ENCODE results near the gene BEST4. TPM values are rescaled to one million over a fixed set of nuclear protein-coding genes. Genes with fewer than 3 reads are reported as not detected.
A peak's percentile ranks its signal among the peaks of the same experiment; 100 is the strongest.
"Not testable (repeated sequence)": the region's sequence is repeated elsewhere in the genome, so short reads cannot be mapped to it uniquely, and the experiment has no call there.

The BEST4 gene
- total RNA-seq, 5 donors from 2014 or later (not counting 1 experiment from before 2014, with no cell fraction given) = 0.75 to 2.4 (median 1.6) TPM

DNA sequence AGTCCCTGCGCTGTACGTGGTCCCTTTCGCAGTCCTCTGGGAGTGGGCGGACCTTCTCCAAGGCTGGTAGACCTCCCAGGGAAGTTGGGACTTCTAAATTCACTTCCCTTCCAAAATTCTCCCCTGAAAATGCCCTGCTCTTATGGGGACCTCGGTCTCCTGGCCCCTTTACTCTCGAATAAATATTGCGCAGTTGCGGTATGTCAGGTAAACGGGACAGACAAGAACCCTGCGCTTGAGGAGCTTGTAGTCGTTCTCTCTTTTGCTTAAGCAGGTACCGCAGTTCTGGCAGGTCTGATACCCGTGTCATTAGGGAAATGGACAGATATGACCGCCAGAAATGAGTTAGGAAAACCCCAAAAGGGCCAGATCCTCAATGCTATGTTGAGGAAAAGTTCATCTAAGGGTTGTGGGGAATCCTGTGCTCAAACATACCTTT is 47.8 kb downstream of the BEST4 start:
- Mint-ChIP-seq H3K4me1 (peaks cover 17 to 18% (median 17%) of the 10 kb centered on the region in 3 donors), H3K36me3 (no peaks in the 10 kb centered on the region), H3K27me3 (no peaks in the 10 kb centered on the region), H3K27ac (peak overlapping the region in 1 of 2 donors; percentile 96), H3K9me3 (no peaks in the 10 kb centered on the region), H3K4me3 (peak overlapping the region; percentile 87 to 91 (median 90))
- Histone ChIP-seq H3K27me3 (replicated peaks in 1 of 2; ENCODE audit: control insufficient read depth in 2 of 2, extremely low read depth in 1 of 2, insufficient read depth in 2 of 2, low read length in 1 of 2) (peaks cover 0 to 6% of the 10 kb centered on the region in 2 experiments), H3K4me1 (ENCODE audit: control insufficient read depth in 1 of 2, extremely low read depth in 1 of 2, insufficient read depth in 2 of 2, low read length in 2 of 2) (peaks cover 5 to 13% of the 10 kb centered on the region in 2 experiments), H3K36me3 (ENCODE audit: control insufficient read depth in 2 of 2, extremely low read depth in 1 of 2, insufficient read depth in 1 of 2, low read length in 1 of 2) (no peaks in the 10 kb centered on the region), H3K9me3 (no peaks in the 10 kb centered on the region), H3K27ac (ENCODE audit: low read length) (peak overlapping the region; percentile 84), H3K4me3 (ENCODE audit: control insufficient read depth in 1 of 2, extremely low read depth in 1 of 2, low read length in 1 of 2) (peak overlapping the region; percentile 79 to 86)
- POLR2A ChIA-PET = interaction anchor here (0.7 kb wide), 2 partner anchors 18 to 69 kb away, joined by 5 to 7 read pairs; no protein-coding TSS in a partner anchor
- CTCF ChIA-PET = interaction anchor here (0.7 to 1.2 kb wide), 3 partner anchors 9 to 18 kb away, joined by 3 read pairs; partner anchors contain the start of gene RNU5D-1 (in 1 of the 2)
- WGBS (ENCODE audit: insufficient coverage) = 4% methylated on average over 11 of the region's 14 CpGs
- ATAC-seq (replicated peaks in 1 of 4) = peak in 1 of 4 experiments; percentile 2
- DNase-seq = no peak

DNA sequence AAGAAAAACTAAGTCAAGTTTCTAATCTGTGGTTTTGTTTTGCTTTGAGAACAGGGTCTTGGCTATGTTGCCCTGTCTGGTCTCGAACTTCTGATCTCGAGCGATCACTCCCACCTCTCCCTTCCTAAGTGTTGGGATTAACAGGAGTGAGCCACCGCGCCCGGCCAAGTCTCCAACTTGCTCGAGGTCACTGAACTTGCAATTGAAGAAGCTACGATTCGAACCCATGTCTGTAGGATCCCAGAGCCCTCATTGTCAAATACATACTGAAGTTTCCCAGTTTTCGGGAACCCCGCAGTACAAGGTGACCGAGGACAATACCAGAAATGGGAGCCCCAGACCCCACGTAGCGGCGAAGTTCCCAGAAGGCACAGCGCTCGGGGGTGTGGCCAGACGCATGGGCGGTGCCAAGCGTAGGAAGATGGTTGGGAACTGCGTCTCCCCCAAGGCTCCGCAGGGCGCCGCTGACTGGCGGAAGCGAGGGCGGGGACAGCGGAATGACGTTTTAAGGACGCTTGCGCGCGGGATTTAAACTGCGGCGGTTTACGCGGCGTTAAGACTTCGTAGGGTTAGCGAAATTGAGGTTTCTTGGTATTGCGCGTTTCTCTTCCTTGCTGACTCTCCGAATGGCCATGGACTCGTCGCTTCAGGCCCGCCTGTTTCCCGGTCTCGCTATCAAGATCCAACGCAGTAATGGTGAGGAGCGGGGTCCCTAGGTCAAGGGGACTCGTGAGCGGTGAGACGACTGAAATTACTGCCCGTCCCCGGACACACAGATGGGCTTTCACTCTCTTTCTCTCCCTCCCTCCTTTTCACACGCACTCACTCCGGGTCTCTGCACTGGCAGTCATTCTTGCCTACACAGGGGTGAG is 48.4 kb downstream of the BEST4 start, which contains the start of gene KIF2C:
KIF2C (plus strand) TSS at position 531 of the 872 bp plus-strand sequence; CDS start at position 627, 96 bp downstream.
- H3K4me3 Mint-ChIP-seq = peak within 1 kb of the TSS; percentile 87 to 91 (median 90)
- no peaks in the 10 kb centered on the region for H3K9me3 Mint-ChIP-seq
- peaks cover 5 to 13% of the 10 kb centered on the region in 2 experiments for H3K4me1 ChIP-seq (ENCODE audit: control insufficient read depth in 1 of 2, extremely low read depth in 1 of 2, insufficient read depth in 2 of 2, low read length in 2 of 2)
- no peaks in the 10 kb centered on the region for H3K36me3 Mint-ChIP-seq
- peaks cover 0 to 6% of the 10 kb centered on the region in 2 experiments for H3K27me3 ChIP-seq (replicated peaks in 1 of 2; ENCODE audit: control insufficient read depth in 2 of 2, extremely low read depth in 1 of 2, insufficient read depth in 2 of 2, low read length in 1 of 2)
- no peaks in the 10 kb centered on the region for H3K9me3 ChIP-seq
- H3K27me3 Mint-ChIP-seq = no peaks in the 10 kb centered on the region
- DNase-seq = peak; percentile 91 to 98 (median 94)
- ChIA-PET POLR2A (interaction anchor here in 1 of 2 donors (0.5 to 0.7 kb wide), 2 partner anchors 564 to 845 kb away, joined by 5 to 7 read pairs; no protein-coding TSS in a partner anchor), CTCF (interaction anchor here (0.5 to 1.4 kb wide), 3 partner anchors 8 to 564 kb away, joined by 3 to 10 read pairs (median 3); partner anchors contain the start of gene RNU5D-1 (in 1 of the 2))
- H3K4me1 Mint-ChIP-seq = peaks cover 17 to 18% (median 17%) of the 10 kb centered on the region in 3 donors
- under 1% methylated on average over 55 of the region's 57 CpGs for WGBS (ENCODE audit: insufficient coverage)
- ATAC-seq (replicated peaks in 1 of 4) = peak; percentile 100
- peak within 1 kb of the TSS; percentile 79 to 86 for H3K4me3 ChIP-seq (ENCODE audit: control insufficient read depth in 1 of 2, extremely low read depth in 1 of 2, low read length in 1 of 2)
- peak within 1 kb of the TSS; percentile 84 for H3K27ac ChIP-seq (ENCODE audit: low read length)
- H3K27ac Mint-ChIP-seq = peak within 1 kb of the TSS; percentile 91 to 96
- H3K36me3 ChIP-seq (ENCODE audit: control insufficient read depth in 2 of 2, extremely low read depth in 1 of 2, insufficient read depth in 1 of 2, low read length in 1 of 2) = no peaks in the 10 kb centered on the region

DNA sequence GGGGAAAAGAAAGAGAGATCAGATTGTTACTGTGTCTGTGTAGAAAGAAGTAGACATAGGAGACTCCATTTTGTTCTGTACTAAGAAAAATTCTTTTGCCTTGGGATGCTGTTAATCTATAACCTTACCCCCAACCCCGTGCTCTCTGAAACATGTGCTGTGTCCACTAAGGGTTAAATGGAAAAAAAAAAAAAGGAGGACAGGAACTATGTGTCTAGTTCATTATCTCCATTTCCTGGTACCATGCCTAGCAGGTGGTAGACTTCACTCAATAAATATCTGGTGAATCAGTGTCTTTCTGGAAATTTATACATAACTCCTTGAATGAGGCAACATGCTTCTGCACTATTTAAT is 49.0 kb downstream of the BEST4 start:
- H3K4me3 ChIP-seq (ENCODE audit: control insufficient read depth in 1 of 2, extremely low read depth in 1 of 2, low read length in 1 of 2) = peak overlapping the region; percentile 79 to 86
- H3K9me3 Mint-ChIP-seq = not testable (repeated sequence)
- POLR2A ChIA-PET = interaction anchor here in 1 of 2 donors (0.7 kb wide), 1 partner anchor 846 kb away, joined by 5 read pairs; no protein-coding TSS in a partner anchor

DNA sequence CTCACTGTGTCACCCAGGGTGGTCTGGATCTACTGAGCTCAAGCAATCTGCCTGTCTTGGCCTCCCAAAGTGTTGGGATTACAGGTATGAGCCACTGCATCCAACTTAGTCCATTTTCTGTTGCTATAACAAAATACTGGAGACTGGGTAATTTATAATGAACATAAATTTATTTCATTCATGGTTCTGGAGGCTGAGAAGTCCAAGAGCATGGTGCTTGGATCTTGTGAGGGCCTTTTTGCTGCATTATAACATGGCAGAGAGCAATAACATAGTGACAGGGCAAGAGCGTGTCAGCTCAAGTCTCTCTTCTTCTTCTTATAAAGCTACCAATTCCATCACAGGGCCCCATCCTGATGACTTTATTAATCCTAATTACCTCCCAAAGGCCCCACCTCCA is 52.0 kb downstream of the BEST4 start:
- Mint-ChIP-seq H3K4me1 (peaks cover 25 to 29% (median 27%) of the 10 kb centered on the region in 3 donors), H3K27me3 (no peaks in the 10 kb centered on the region), H3K27ac (no peak overlapping the region), H3K4me3 (no peak overlapping the region), H3K36me3 (no peaks in the 10 kb centered on the region), H3K9me3 (no peaks in the 10 kb centered on the region)
- no CpG with 5 or more reads among the region's 1 CpG for WGBS (ENCODE audit: insufficient coverage)
- Histone ChIP-seq H3K4me3 (ENCODE audit: control insufficient read depth in 1 of 2, extremely low read depth in 1 of 2, low read length in 1 of 2) (no peak overlapping the region), H3K27ac (ENCODE audit: low read length) (no peak overlapping the region), H3K27me3 (replicated peaks in 1 of 2; ENCODE audit: control insufficient read depth in 2 of 2, extremely low read depth in 1 of 2, insufficient read depth in 2 of 2, low read length in 1 of 2) (peaks cover 0 to 6% of the 10 kb centered on the region in 2 experiments), H3K36me3 (ENCODE audit: control insufficient read depth in 2 of 2, extremely low read depth in 1 of 2, insufficient read depth in 1 of 2, low read length in 1 of 2) (no peaks in the 10 kb centered on the region), H3K4me1 (ENCODE audit: control insufficient read depth in 1 of 2, extremely low read depth in 1 of 2, insufficient read depth in 2 of 2, low read length in 2 of 2) (peaks cover 5 to 18% of the 10 kb centered on the region in 2 experiments), H3K9me3 (no peaks in the 10 kb centered on the region)
- DNase-seq (no peak), ATAC-seq (replicated peaks in 1 of 4) (no peak)
- POLR2A ChIA-PET = no interaction called here
- CTCF ChIA-PET = interaction anchor here in 1 of 2 donors (0.6 kb wide), 1 partner anchor 10 kb away, joined by 3 read pairs; no protein-coding TSS in a partner anchor

More for the DNA sequence above, 49.0 kb downstream of the BEST4 start:
- H3K4me1 ChIP-seq (ENCODE audit: control insufficient read depth in 1 of 2, extremely low read depth in 1 of 2, insufficient read depth in 2 of 2, low read length in 2 of 2) = peaks cover 5 to 13% of the 10 kb centered on the region in 2 experiments
- Mint-ChIP-seq H3K4me3 (peak overlapping the region; percentile 87 to 91 (median 90)), H3K4me1 (peaks cover 17 to 18% (median 17%) of the 10 kb centered on the region in 3 donors), H3K27ac (peak overlapping the region; percentile 91 to 96)
- DNase-seq; H3K27me3 ChIP-seq (replicated peaks in 1 of 2; ENCODE audit: control insufficient read depth in 2 of 2, extremely low read depth in 1 of 2, insufficient read depth in 2 of 2, low read length in 1 of 2); H3K36me3 Mint-ChIP-seq; H3K9me3 ChIP-seq; H3K27me3 Mint-ChIP-seq; H3K36me3 ChIP-seq (ENCODE audit: control insufficient read depth in 2 of 2, extremely low read depth in 1 of 2, insufficient read depth in 1 of 2, low read length in 1 of 2); ATAC-seq (replicated peaks in 1 of 4): not testable (repeated sequence)
- WGBS (ENCODE audit: insufficient coverage) = no CpG with 5 or more reads among the region's 1 CpG
- CTCF ChIA-PET = interaction anchor here in 1 of 2 donors (0.5 to 1.4 kb wide), 3 partner anchors 8 to 564 kb away, joined by 3 to 10 read pairs (median 3); partner anchors contain the start of gene RNU5D-1
- H3K27ac ChIP-seq (ENCODE audit: low read length) = peak overlapping the region; percentile 84

DNA sequence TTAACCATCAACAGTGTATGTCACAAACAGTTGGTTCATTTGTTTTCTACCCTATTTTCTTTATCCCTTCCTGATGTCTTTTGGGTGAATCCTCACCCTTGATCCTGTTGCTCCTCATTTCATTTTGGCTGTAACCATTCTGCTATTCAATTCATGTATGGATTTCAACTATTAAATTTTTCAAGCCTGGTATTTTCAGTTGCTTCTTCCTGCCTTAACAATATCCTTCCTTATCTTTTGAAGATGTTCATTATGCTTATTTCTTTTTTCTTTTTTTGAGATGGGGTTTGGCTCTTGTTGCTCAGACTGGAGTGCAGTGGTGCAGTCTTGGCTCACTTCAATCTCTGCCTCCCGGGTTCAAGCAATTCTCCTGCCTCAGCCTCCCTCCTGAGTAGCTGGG is 54.2 kb downstream of the BEST4 start:
- H3K4me3 Mint-ChIP-seq = no peak overlapping the region
- ATAC-seq (replicated peaks in 1 of 4) = no peak
- H3K36me3 Mint-ChIP-seq = no peaks in the 10 kb centered on the region
- ChIA-PET CTCF (interaction anchor here in 1 of 2 donors (6.2 kb wide), 1 partner anchor 42 kb away, joined by 37 read pairs; the partner anchor contains the start of gene RPS8), POLR2A (interaction anchor here in 1 of 2 donors (1.0 kb wide), 1 partner anchor 12 kb away, joined by 5 read pairs; no protein-coding TSS in a partner anchor)
- no CpG with 5 or more reads among the region's 1 CpG for WGBS (ENCODE audit: insufficient coverage)
- no peak for DNase-seq
- Histone ChIP-seq H3K4me1 (ENCODE audit: control insufficient read depth in 1 of 2, extremely low read depth in 1 of 2, insufficient read depth in 2 of 2, low read length in 2 of 2) (peaks cover 6 to 25% of the 10 kb centered on the region in 2 experiments), H3K36me3 (ENCODE audit: control insufficient read depth in 2 of 2, extremely low read depth in 1 of 2, insufficient read depth in 1 of 2, low read length in 1 of 2) (no peaks in the 10 kb centered on the region), H3K27me3 (replicated peaks in 1 of 2; ENCODE audit: control insufficient read depth in 2 of 2, extremely low read depth in 1 of 2, insufficient read depth in 2 of 2, low read length in 1 of 2) (no peaks in the 10 kb centered on the region), H3K9me3 (no peaks in the 10 kb centered on the region), H3K4me3 (ENCODE audit: control insufficient read depth in 1 of 2, extremely low read depth in 1 of 2, low read length in 1 of 2) (no peak overlapping the region), H3K27ac (ENCODE audit: low read length) (no peak overlapping the region)
- H3K27ac Mint-ChIP-seq = no peak overlapping the region
- peaks cover 23 to 29% (median 24%) of the 10 kb centered on the region in 3 donors for H3K4me1 Mint-ChIP-seq
- no peaks in the 10 kb centered on the region for H3K9me3 Mint-ChIP-seq
- H3K27me3 Mint-ChIP-seq = no peaks in the 10 kb centered on the region

All from T-cell (primary cell).